Osteocyte (in vitro differentiated cells): Measurements from ENCODE around the gene GLOD5. TPM values are rescaled to one million over a fixed set of nuclear protein-coding genes. Genes with fewer than 3 reads are reported as not detected.

Source experiments
- DNase-seq: peaks from one replicate; pipeline ENCODE4 v3.0.0; 2021; ENCODE audit warnings: mixed read lengths; ENCODE audit not compliant: unreplicated experiment; ENCODE audit errors: extremely low spot score
- H3K27ac Mint-ChIP-seq: one replicate; pipeline ENCODE4 v1.8.0; 2021; ENCODE audit warnings: mild to moderate bottlenecking, mixed read lengths; ENCODE audit not compliant: unreplicated experiment
- H3K27me3 Mint-ChIP-seq: one replicate; pipeline ENCODE4 v1.8.0; 2021; ENCODE audit warnings: mixed read lengths; ENCODE audit not compliant: unreplicated experiment
- H3K36me3 Mint-ChIP-seq: one replicate; pipeline ENCODE4 v1.8.0; 2021; ENCODE audit warnings: mixed read lengths; ENCODE audit not compliant: unreplicated experiment
- H3K4me1 Mint-ChIP-seq: one replicate; pipeline ENCODE4 v1.8.0; 2021; ENCODE audit warnings: mixed read lengths; ENCODE audit not compliant: unreplicated experiment
- H3K4me3 Mint-ChIP-seq: one replicate; pipeline ENCODE4 v1.8.0; 2021; ENCODE audit warnings: mild to moderate bottlenecking, moderate library complexity, mixed read lengths; ENCODE audit not compliant: unreplicated experiment
- H3K9me3 Mint-ChIP-seq: one replicate; pipeline ENCODE4 v1.8.0; 2021; ENCODE audit warnings: mixed read lengths; ENCODE audit not compliant: unreplicated experiment
- total RNA-seq: library from RNA; stranded (reverse); gene quantifications from 2 replicates; pipeline ENCODE4 v1.2.1, GENCODE V29; 2021
- TF ChIP-seq, protein P1 (sequence below): fragments of 200-600 bp; sonication (generic); IDR thresholded peaks from 2 replicates; pipeline ENCODE4 v1.5.0; 2021; ENCODE audit warnings: antibody characterized with exemption, mild to moderate bottlenecking, moderate library complexity

The GLOD5 gene
- total RNA-seq, 1 donor from 2014 or later: not detected

- H3K4me3 Mint-ChIP-seq: no peak overlapping the region
- no peak for DNase-seq
- no peaks in the 10 kb centered on the region for H3K36me3 Mint-ChIP-seq
- TF ChIP-seq, protein P1, sequence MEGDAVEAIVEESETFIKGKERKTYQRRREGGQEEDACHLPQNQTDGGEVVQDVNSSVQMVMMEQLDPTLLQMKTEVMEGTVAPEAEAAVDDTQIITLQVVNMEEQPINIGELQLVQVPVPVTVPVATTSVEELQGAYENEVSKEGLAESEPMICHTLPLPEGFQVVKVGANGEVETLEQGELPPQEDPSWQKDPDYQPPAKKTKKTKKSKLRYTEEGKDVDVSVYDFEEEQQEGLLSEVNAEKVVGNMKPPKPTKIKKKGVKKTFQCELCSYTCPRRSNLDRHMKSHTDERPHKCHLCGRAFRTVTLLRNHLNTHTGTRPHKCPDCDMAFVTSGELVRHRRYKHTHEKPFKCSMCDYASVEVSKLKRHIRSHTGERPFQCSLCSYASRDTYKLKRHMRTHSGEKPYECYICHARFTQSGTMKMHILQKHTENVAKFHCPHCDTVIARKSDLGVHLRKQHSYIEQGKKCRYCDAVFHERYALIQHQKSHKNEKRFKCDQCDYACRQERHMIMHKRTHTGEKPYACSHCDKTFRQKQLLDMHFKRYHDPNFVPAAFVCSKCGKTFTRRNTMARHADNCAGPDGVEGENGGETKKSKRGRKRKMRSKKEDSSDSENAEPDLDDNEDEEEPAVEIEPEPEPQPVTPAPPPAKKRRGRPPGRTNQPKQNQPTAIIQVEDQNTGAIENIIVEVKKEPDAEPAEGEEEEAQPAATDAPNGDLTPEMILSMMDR: no peak
- peaks cover 13% of the 10 kb centered on the region for H3K27me3 Mint-ChIP-seq
- no peaks in the 10 kb centered on the region for H3K9me3 Mint-ChIP-seq
- no peak overlapping the region for H3K27ac Mint-ChIP-seq
- H3K4me1 Mint-ChIP-seq: no peaks in the 10 kb centered on the region
Measured at GRCh38 chrX:48786825-48787504, 25.4 kb downstream of the GLOD5 start.

- Mint-ChIP-seq H3K9me3 (no peaks in the 10 kb centered on the region), H3K27me3 (peaks cover 13% of the 10 kb centered on the region), H3K4me3 (no peak overlapping the region), H3K27ac (no peak overlapping the region), H3K36me3 (no peaks in the 10 kb centered on the region), H3K4me1 (no peaks in the 10 kb centered on the region)
- TF ChIP-seq, protein P1: no peak
- no peak for DNase-seq
Measured at GRCh38 chrX:48787505-48788443, 26.2 kb downstream of the GLOD5 start.

DNA sequence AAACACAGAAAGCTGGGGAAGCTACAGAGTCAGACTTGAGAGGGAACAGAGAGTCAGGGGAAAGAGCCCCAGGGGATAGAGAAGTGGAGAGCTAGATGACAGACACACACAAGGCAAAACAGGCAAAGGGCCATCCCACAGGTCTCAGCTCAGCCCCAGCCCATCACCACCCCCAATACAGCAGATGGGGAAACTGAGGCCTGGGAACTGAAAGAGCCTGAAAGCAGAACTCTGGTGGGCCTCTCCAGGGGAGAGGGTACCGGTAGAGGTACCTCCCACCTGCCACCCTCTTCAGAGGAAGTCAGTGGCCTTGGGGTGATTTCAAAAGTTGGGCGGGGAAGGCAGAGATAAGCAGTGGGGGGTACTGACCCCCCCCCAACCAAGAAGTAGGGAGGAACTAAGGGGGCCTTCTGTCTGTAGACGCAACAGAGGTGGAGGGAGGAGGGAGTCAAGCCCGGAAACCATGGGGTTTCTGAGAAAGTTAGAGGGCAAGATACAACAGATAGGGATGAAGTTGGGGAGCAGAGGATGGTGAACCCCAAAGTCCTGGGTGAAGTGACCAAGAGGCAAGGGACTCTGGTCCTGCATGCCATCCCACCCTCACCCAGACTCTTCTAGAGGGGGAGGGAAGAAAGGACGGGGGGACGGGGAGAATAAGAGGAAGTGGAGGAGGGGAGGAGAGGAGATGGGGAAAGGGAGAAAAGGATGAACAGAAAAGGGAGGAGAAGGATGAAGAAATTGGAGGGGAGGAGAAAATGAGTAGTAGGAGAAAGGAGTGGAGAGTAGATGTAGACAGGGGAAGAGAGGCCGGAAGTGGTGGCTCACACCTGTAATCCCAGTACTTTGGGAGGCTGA, 28.0 kb downstream of the GLOD5 start:
- Mint-ChIP-seq H3K9me3 (no peaks in the 10 kb centered on the region), H3K4me1 (no peaks in the 10 kb centered on the region), H3K36me3 (no peaks in the 10 kb centered on the region), H3K27me3 (peaks cover 13% of the 10 kb centered on the region), H3K4me3 (no peak overlapping the region), H3K27ac (no peak overlapping the region)
- no peak for DNase-seq
- TF ChIP-seq, protein P1: no peak

DNA sequence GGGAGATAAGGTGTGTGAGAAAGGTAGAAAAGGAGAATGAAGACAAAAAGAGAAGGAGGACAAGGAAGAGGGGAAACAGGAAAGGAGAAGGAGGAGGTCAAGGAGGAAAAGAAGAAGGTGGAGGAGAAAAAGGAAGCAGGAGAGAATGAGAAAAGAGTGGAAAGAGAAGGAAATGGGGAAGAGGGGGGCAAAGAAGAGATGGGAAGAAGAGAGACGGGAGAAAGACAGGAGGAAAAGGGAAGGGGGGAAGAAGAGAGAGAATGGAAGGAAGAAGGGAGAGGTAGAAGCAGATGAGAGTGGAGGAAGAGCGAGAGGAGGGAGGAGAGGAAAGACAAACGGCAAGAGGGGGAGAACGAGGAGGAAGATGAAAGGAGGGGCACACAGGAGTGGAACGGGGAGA, 28.9 kb downstream of the GLOD5 start:
- no peak overlapping the region for H3K27ac Mint-ChIP-seq
- no peak for DNase-seq
- H3K36me3 Mint-ChIP-seq: no peaks in the 10 kb centered on the region
- H3K4me3 Mint-ChIP-seq: no peak overlapping the region
- H3K27me3 Mint-ChIP-seq: peaks cover 13% of the 10 kb centered on the region
- peaks cover 8% of the 10 kb centered on the region for H3K4me1 Mint-ChIP-seq
- no peaks in the 10 kb centered on the region for H3K9me3 Mint-ChIP-seq
- TF ChIP-seq, protein P1: no peak
